Adrenal gland (tissue), 12 donors: ENCODE data around the gene FGD6. TPM values are rescaled to one million over a fixed set of nuclear protein-coding genes. Genes with fewer than 3 reads are reported as not detected.
"Not testable (repeated sequence)": the region's sequence is repeated elsewhere in the genome, so short reads cannot be mapped to it uniquely, and the experiment has no call there.

ENCODE experiments used
- DNase-seq, 7 donors: peaks; one replicate each; pipeline ENCODE4 v3.0.0-alpha.2; 2019 to 2020
- H3K27ac ChIP-seq, 5 donors: fragments of 200-600 bp; sonication (generic) in 4 of 5; 1 replicate in 3 of 5; 2 replicates in 2 of 5; pipeline versions ENCODE4 v1.5.1 to v1.8.0; 2016 to 2020; ENCODE audit warnings: mild to moderate bottlenecking in 1 of 5
- H3K27me3 ChIP-seq: fragments of 200-600 bp; 2 replicates; pipeline ENCODE4 v1.8.0; 2021
- H3K36me3 ChIP-seq, 2 donors: fragments of 200-600 bp; replicated peaks in 1 of 2; 1 replicate in 1 of 2; 2 replicates in 1 of 2; pipeline versions ENCODE4 v1.5.1 to v1.8.0; 2018 to 2022
- H3K4me1 ChIP-seq, 2 donors: fragments of 200-600 bp; replicated peaks in 1 of 2; 1 replicate in 1 of 2; 2 replicates in 1 of 2; pipeline versions ENCODE4 v1.5.1 to v1.8.0; 2018 to 2021
- H3K4me3 ChIP-seq, 4 donors: fragments of 200-600 bp; sonication (generic) in 3 of 4; one replicate each; pipeline ENCODE4 v1.5.1; 2016 to 2018
- H3K9me3 ChIP-seq, 3 donors: fragments of 200-600 bp; sonication (generic) in 1 of 3; replicated peaks in 1 of 3; 1 replicate in 2 of 3; 2 replicates in 1 of 3; pipeline versions ENCODE4 v1.5.1 to v1.8.0; 2016 to 2021
- POLR2A ChIP-seq, 2 donors: fragments of 450-650 bp; IDR thresholded peaks; one replicate each; pipeline ENCODE4 v1.6.1; 2017; ENCODE audit warnings: antibody characterized with exemption in 2 of 2, mild to moderate bottlenecking in 2 of 2, moderate library complexity in 1 of 2
- WGBS, 4 donors: extraction: QIAGEN DNeasy Blood & Tissue Kit in 2 of 4; methylation state at CpG; one replicate each; pipeline versions ENCODE4 v1.1.5 to v1.1.7; 2013 to 2017; 5-methylcytosine and 5-hydroxymethylcytosine counted together
- intact Hi-C, 2 donors: fragments of 100-400 bp; cut with DNase I; formaldehyde crosslinking; loops; one replicate each; pipeline versions ENCODE4 v1.14.1 to v1.15.0; 2022 to 2023
- polyA plus RNA-seq, 3 donors: library from polyadenylated mRNA; stranded (reverse); fragments of 200-250 nt in 2 of 3; fragments of 350-450 nt in 1 of 3; fragmentation: Illumina TruSeq in 1 of 3; extraction: RNeasy Lipid Tissue Mini Kit (QIAGEN cat#74804) in 1 of 3; gene quantifications; one replicate each; pipeline ENCODE4 v1.2.3, GENCODE V29; 2013 to 2014
- total RNA-seq, 9 donors: library from RNA; depleted of rRNA in 4 of 9; stranded (reverse); fragments of >200 nt in 4 of 9; fragments of 120-200 nt in 1 of 9; fragmentation: NEBNext Ultra II Directional in 1 of 9; extraction: Animal tissue kit (Norgen Biotek cat#: 25700) in 1 of 9; gene quantifications; one replicate each; pipeline versions ENCODE4 v1.1.0 to v1.2.4, GENCODE V29; 2013 to 2023
- TF ChIP-seq, protein P1 (sequence below), 6 experiments: fragments of 450-650 bp in 4 of 6; fragments of 200-600 bp in 2 of 6; sonication (generic) in 1 of 6; IDR thresholded peaks; 1 replicate in 5 of 6; 2 replicates in 1 of 6; pipeline versions ENCODE4 v1.5.1 to v1.8.0; 2016 to 2021; ENCODE audit warnings: antibody characterized with exemption in 6 of 6, mild to moderate bottlenecking in 2 of 6, moderate library complexity in 1 of 6
- donor health status: healthy with polysubstance abuse.
- donor health status: Bipolar disorder and iron deficiency.
- donor health status: DM: yes; HTN: yes; CAD: no.
- donor health status: DM: no; HTN: no; CAD: no.
- donor health status: DM: no; HTN: no; CAD: no.
- donor health status: DM: yes; HTN: yes; CAD: no.

FGD6 gene
- total and polyA plus RNA-seq, 12 donors = 2.3 to 33.9 (median 18.1) TPM

GRCh38 chr12:95100264-95101190 lies 116.7 kb downstream of the FGD6 start:
- no peak for DNase-seq
- Histone ChIP-seq H3K27me3 (no peaks in the 10 kb centered on the region), H3K4me3 (no peak overlapping the region), H3K4me1 (peaks cover 0 to 3% of the 10 kb centered on the region in 2 donors), H3K36me3 (peaks cover 0 to 12% of the 10 kb centered on the region in 2 donors), H3K27ac (no peak overlapping the region), H3K9me3 (no peaks in the 10 kb centered on the region)
- intact Hi-C loops = no loop called here
- WGBS, 4 donors = 89 to 94% (median 92%) methylated on average over 11 of the region's 11 CpGs
- TF ChIP-seq POLR2A (IDR thresholded peaks at IDR 0.05) = no peak
- TF ChIP-seq, protein P1, sequence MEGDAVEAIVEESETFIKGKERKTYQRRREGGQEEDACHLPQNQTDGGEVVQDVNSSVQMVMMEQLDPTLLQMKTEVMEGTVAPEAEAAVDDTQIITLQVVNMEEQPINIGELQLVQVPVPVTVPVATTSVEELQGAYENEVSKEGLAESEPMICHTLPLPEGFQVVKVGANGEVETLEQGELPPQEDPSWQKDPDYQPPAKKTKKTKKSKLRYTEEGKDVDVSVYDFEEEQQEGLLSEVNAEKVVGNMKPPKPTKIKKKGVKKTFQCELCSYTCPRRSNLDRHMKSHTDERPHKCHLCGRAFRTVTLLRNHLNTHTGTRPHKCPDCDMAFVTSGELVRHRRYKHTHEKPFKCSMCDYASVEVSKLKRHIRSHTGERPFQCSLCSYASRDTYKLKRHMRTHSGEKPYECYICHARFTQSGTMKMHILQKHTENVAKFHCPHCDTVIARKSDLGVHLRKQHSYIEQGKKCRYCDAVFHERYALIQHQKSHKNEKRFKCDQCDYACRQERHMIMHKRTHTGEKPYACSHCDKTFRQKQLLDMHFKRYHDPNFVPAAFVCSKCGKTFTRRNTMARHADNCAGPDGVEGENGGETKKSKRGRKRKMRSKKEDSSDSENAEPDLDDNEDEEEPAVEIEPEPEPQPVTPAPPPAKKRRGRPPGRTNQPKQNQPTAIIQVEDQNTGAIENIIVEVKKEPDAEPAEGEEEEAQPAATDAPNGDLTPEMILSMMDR (IDR thresholded peaks at IDR 0.05) = no peak

DNA sequence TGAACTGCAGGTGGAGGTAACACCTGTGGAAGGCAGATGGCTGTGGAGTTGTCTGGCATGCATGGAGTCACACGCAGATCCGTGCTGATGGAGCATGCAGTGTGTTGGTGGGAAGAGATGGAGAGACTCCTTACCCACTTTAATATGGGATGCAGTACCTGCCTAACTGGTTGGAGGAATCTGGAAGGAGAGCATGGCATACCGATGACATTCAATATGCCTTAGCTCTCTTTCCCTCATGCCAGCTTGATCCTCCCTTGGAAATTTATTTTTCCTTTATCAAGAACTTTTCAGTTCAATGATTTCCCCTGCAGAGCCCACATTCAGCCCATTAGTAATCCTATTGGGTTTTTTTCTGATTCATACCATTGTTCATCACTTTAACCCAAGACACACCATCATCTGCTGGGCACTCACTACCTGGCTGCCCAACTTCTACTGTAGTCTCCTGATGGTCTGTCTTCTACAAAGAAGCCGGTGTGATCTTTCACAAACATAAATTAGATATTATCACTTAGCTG lies 117.9 kb downstream of the FGD6 start:
- WGBS, 4 donors = 93 to 99% (median 98%) methylated on average over 4 of the region's 4 CpGs
- Histone ChIP-seq H3K27ac (no peak overlapping the region), H3K9me3 (no peaks in the 10 kb centered on the region), H3K4me1 (peaks cover 0 to 3% of the 10 kb centered on the region in 2 donors), H3K36me3 (peaks cover 0 to 5% of the 10 kb centered on the region in 2 donors), H3K27me3 (no peaks in the 10 kb centered on the region), H3K4me3 (no peak overlapping the region)
- no peak for DNase-seq
- intact Hi-C loops = no loop called here
- TF ChIP-seq, protein P1 (IDR thresholded peaks at IDR 0.05) = no peak
- TF ChIP-seq POLR2A (IDR thresholded peaks at IDR 0.05) = no peak

DNA sequence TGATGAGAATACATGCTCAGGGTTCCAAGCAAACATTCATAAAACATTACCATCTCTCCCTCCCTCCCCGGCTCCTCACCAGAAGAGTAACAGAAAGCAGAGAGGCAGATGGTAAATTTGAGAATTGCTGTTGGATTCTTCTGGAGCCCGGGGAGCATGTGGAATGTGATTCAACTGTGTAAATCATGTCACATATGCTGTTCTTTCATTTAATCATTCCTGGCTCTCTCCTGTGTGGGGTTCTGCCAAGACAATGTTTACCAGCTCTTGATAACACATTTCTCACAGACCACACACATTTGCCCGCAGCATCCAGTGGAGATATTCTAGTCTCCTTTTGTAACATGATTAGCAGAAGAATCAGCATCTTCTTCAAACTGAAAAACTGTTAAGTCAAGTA lies 120.4 kb downstream of the FGD6 start:
- TF ChIP-seq, protein P1 (IDR thresholded peaks at IDR 0.05) = no peak
- no peak for TF ChIP-seq POLR2A (IDR thresholded peaks at IDR 0.05)
- H3K4me1 ChIP-seq = peaks cover 0 to 3% of the 10 kb centered on the region in 2 donors
- intact Hi-C loops = no loop called here
- H3K4me3 ChIP-seq = no peak overlapping the region
- no peaks in the 10 kb centered on the region for H3K9me3 ChIP-seq
- H3K36me3 ChIP-seq = peaks cover 0 to 18% of the 10 kb centered on the region in 2 donors
- DNase-seq = no peak
- 62 to 72% (median 64%) methylated on average over 3 of the region's 3 CpGs for WGBS, 4 donors
- H3K27ac ChIP-seq = peak overlapping the region in 2 of 5 donors; percentile 7 to 60
- H3K27me3 ChIP-seq = no peaks in the 10 kb centered on the region

DNA sequence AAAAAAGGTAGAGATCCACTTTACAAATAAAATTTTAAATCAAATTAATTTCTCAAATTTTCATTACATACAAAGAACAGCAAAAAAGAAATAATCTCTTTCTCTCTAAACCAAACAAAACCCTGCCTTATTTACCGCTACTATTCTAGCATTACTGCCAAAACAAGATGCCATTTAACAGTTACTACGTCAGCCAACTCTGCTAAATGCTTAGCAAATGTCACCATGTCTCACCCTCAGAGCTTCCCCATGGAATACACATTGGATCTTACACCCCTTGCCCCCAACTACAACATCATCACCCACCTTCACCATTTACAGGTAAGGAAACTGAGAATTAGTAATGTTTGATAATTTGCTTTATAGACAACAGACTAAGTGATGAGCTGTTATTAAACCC lies 120.9 kb downstream of the FGD6 start:
- intact Hi-C loops = no loop called here
- no peaks in the 10 kb centered on the region for H3K9me3 ChIP-seq
- H3K27ac ChIP-seq = peak overlapping the region in 2 of 5 donors; percentile 7 to 60
- WGBS, 4 donors = 81 to 85% (median 83%) methylated on average over 2 of the region's 2 CpGs
- H3K36me3 ChIP-seq = peaks cover 0 to 23% of the 10 kb centered on the region in 2 donors
- H3K4me3 ChIP-seq = no peak overlapping the region
- TF ChIP-seq, protein P1 (IDR thresholded peaks at IDR 0.05) = no peak
- no peak for TF ChIP-seq POLR2A (IDR thresholded peaks at IDR 0.05)
- no peaks in the 10 kb centered on the region for H3K27me3 ChIP-seq
- no peak for DNase-seq
- H3K4me1 ChIP-seq = peaks cover 0 to 3% of the 10 kb centered on the region in 2 donors

- H3K9me3 ChIP-seq, H3K27ac ChIP-seq, H3K27me3 ChIP-seq, H3K4me3 ChIP-seq, H3K4me1 ChIP-seq, DNase-seq, intact Hi-C loops: not testable (repeated sequence)
- peaks cover 0 to 28% of the 10 kb centered on the region in 2 donors for H3K36me3 ChIP-seq
- 78 to 93% (median 86%) methylated on average over 2 of the region's 2 CpGs for WGBS, 4 donors
These were observed 121.4 kb downstream of the FGD6 start for GRCh38 chr12:95095866-95096265.
